ENCODE data around the gene CHD6.
"Not testable (repeated sequence)": the region's sequence is repeated elsewhere in the genome, so short reads cannot be mapped to it uniquely, and the experiment has no call there.

CHD6 gene

GRCh38 chr20:41547221-41547620 is 71.0 kb downstream of the CHD6 start:
- DNase-seq (ENCODE audit: low read depth in 2 of 2): no peak

DNA sequence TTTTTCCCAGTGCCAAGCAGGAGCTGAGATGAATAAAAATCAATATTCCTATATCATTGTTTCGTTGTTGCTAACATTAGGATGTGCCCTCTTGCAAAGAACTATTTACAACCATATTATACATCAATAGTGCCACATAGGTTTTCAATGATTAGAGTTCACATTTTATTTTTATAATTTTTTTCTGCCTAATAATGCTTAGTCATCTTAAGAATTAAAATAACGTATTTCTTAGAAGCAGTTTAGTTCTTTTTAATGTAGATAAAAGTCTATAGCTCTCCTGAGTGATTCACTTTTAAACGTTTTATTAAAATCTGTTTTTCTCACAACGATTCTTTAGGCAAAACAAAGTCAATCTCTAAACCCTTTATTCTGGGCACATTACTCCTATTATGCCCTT is 71.6 kb downstream of the CHD6 start:
- no peak for DNase-seq (ENCODE audit: low read depth in 2 of 2)

- no peak for DNase-seq (ENCODE audit: low read depth in 2 of 2)
Observed at GRCh38 chr20:41544472-41544871, 73.7 kb downstream of the CHD6 start.

- no peak for DNase-seq (ENCODE audit: low read depth in 2 of 2)
Observed at GRCh38 chr20:41540918-41541317, 77.3 kb downstream of the CHD6 start.

- no peak for DNase-seq (ENCODE audit: low read depth in 2 of 2)
Observed at GRCh38 chr20:41540459-41540858, 77.7 kb downstream of the CHD6 start.

DNA sequence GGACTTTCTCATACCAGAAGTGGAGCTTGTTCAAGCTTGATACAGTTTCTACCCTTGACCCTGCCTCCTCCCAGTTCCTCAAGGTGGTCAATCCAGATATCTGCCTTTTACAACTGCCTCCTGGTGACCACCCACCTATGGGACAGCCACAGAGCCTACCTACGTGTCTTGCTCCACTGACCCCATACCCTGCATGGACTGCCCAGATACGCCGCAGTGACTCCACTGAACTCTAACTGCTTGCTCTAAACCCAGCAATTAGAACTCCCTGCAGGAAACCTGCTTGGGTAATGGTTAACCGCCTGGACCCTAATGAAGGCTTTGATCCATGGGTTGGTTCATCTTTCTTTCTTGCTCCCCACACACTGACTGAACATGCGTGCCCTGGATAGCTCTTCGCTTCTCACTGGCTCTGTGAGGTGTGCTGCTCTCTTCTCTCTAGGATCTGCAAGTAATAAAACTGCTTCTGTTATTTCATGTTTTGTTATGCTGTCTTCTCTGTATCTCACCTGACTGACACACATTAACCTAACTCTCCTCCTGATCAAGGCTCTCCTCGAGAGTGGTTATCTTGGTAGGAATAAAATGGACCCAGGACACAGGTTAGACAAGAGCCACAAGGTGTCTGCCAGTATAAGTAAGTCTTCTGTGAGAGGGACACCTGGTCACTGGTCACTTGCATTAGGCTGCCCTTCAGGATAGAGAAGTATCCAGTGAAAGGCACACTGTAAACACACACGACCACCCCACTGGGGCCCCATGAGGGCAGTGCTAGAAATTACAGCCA is 79.2 kb downstream of the CHD6 start:
- DNase-seq (ENCODE audit: low read depth in 2 of 2): no peak

DNA sequence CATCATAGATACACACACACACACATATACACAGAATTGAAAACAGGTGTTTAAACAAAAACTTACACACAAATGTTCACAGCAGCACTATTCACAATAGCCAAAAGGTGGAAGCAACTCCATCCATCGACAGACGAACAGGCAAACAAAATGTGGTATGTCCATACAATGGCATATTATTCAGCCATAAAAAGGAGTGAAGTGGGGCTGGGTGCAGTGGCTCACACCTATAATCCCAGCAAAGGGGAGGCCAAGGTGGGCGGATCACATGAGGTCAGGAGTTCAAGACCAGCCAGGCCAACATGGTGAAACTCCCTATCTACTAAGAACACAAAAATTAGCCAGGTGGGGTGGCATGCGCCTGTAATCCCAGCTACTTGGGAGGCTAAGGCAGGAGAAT is 80.3 kb downstream of the CHD6 start:
- no peak for DNase-seq (ENCODE audit: low read depth in 2 of 2)

DNA sequence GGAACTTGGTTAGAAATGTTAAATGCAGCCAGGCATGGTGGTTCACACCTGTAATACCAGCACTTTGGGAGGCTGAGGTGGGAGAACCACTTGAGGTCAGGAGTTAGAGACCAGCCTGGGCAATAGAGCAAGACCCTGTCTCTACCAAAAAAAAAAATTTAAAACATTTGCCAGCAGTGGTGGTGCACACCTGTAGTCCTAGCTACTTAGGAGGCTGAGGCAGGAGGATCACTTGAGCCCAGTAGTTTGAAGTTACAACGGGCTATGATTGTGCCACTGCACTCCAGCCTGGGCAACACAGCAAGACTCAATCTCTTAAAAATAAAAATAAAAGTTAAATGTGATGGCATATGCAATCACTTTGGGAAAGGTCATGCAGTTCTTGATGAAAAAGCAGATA is 82.6 kb downstream of the CHD6 start:
- DNase-seq (ENCODE audit: low read depth in 2 of 2): not testable (repeated sequence)

- no peak for DNase-seq (ENCODE audit: low read depth in 2 of 2)
Observed at GRCh38 chr20:41534842-41535241, 83.3 kb downstream of the CHD6 start.

DNA sequence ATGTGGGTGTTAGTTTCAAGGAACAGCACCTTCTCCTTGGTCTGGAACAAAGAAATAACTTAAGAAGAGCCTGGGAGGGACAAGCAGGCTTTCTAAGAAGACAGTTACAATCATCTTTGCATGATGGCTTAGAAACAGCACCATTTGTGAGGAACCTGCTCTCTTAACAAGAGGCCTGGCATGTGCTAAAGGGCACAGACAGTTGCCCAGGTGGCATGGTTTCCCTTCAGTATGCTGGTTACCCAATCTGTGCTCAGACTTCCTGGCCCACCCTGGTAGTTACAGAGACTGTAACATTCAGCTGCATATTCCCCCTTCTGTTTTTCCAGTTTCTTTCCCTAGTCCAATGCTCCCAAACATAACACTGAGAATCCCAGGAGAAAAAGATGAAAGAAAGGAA is 84.0 kb downstream of the CHD6 start:
- no peak for DNase-seq (ENCODE audit: low read depth in 2 of 2)

DNA sequence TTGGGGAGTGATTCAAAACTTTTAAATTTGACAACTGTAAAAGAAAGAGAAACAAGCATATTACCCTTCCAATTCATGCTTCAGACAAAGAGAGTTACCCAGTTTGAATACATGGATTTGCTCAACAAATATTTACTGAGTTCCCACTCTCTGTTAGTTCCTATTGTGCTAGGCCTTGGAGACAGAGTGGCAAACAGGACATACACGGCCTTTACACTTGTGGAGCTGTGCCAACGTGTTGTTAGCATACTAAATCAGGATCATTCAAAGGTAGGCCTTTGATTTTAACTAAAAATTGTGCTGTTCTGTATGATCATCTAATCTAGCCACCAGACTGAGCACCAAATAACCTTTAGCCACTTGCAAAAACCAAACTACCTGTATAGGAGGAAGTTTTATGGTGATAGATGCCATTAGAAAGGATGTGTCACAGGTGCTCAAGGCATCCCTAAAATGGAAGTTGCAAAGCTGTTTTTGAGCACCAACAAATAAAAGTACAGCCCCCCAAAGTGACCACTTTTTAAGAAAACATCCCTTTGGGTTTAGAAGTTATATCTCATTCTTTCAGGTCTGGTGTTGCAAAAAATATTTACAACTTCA is 84.5 kb downstream of the CHD6 start:
- DNase-seq (ENCODE audit: low read depth in 2 of 2): no peak

DNA sequence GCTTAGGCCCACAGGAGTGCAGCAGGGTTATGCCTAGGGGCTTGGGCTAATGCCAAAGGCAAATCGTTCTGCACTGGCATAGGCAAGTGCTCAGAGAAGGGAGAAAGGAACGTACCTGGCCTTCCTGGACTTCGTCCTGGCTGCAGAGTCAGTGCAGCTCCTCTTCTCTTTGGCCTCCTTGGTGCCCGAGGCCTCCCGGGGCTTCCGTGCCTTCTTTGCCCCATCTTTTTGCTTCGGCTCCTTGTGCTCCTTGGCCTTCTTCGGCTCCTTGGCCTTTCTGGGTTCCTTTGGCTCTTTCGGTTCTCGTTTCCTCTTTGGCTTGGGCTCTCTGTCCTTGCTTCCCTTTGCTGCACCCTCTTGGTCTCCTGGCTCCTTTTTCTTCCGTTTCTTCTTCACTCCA is 85.2 kb downstream of the CHD6 start:
- DNase-seq (ENCODE audit: low read depth in 2 of 2): no peak

DNA sequence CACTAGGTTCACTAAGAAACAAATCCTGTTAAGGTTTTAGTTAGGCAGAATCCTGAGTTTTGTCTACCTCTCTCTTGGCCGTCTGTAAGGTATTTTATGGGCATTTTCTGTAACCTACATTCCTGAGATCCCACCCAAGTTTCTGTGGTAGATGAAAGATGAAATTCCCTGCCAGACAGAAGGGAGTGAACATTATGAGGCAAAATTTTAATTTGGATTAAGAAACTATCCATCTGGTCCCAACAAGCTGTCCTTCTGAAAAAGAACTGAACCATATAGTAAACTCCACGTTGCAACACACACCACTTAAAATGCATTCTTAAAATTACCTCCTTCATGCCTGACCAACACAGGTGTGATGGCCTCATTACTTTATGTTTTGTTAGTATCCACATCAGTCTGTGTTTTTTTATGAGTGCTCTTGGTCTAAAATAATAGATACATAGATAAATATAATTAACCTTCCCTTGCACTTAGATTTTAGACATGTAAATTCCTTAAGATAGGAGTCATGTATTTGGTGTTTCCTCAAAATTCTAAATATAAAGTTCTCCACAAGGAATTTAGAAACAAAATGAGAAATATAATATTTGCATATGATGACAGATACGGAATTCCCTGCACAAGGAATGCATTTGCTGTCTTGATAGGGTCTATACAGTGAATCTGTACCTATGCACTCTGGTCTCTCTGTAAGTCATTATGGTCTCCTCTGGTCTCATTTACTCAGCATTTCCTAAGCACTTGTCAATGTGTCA is 86.5 kb downstream of the CHD6 start:
- no peak for DNase-seq (ENCODE audit: low read depth in 2 of 2)

- no peak for DNase-seq (ENCODE audit: low read depth in 2 of 2)
Observed at GRCh38 chr20:41530923-41531322, 87.3 kb downstream of the CHD6 start.

GRCh38 chr20:41526327-41526726 is 91.8 kb downstream of the CHD6 start:
- no peak for DNase-seq (ENCODE audit: low read depth in 2 of 2)

- no peak for DNase-seq (ENCODE audit: low read depth in 2 of 2)
Observed at GRCh38 chr20:41524980-41525613, 93.1 kb downstream of the CHD6 start.

- DNase-seq (ENCODE audit: low read depth in 2 of 2): no peak
Observed at GRCh38 chr20:41523857-41524256, 94.3 kb downstream of the CHD6 start.

DNA sequence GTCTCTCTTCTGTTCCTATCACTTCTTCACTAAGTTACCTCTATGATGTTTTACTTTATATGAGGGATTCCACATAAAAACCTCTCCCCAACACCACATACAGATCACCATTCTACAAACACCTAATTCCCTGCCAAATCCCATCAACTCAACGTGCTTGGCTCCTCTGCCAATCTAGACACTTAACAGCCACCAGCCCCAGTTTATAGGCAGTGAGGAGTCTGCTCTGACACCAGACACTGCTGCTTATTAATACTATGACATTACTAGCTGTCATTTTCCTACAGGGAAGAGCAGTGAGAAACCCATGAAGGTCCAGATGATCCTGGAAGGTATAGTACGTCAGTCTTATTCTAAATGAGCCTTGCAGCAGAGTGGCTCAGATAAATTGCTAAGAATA is 104.3 kb downstream of the CHD6 start:
- DNase-seq (ENCODE audit: low read depth in 2 of 2): no peak

- DNase-seq (ENCODE audit: low read depth in 2 of 2): no peak
Observed at GRCh38 chr20:41512624-41513023, 105.6 kb downstream of the CHD6 start.

- no peak for DNase-seq (ENCODE audit: low read depth in 2 of 2)
Observed at GRCh38 chr20:41510847-41511450, 107.2 kb downstream of the CHD6 start.

- DNase-seq (ENCODE audit: low read depth in 2 of 2): no peak
Observed at GRCh38 chr20:41510224-41510623, 108.0 kb downstream of the CHD6 start.
